Panc1 (cell line): ENCODE measurements around the gene SUFU. TPM values are rescaled to one million over a fixed set of nuclear protein-coding genes. Genes with fewer than 3 reads are reported as not detected.

Source experiments
- ATAC-seq: fragments of 200-7000 bp; cut with Tn5 transposase; 2 replicates; pipeline ENCODE4 v1.9.1; 2020; ENCODE audit warnings: mild to moderate bottlenecking, moderate library complexity
- BruUV-seq: library from RNA; stranded (reverse); fragments of 400-500 nt; replicated peaks from 2 replicates; lab custom pipeline; 2021; lab: Mats Ljungman, UMichigan
- CTCF ChIA-PET: fragments of 300-600 bp; sonication (Branson Sonifier 250); formaldehyde crosslinking; loops from one replicate; lab custom pipeline; 2022; ENCODE audit warnings: antibody characterized with exemption; lab: Charles Lee
- POLR2A ChIA-PET: fragments of 300-600 bp; sonication (Branson Sonifier 250); formaldehyde crosslinking; loops from one replicate; lab custom pipeline; 2022; ENCODE audit warnings: antibody characterized with exemption; lab: Charles Lee
- DNase-seq: peaks from one replicate; pipeline ENCODE4 v3.0.0-alpha.2; 2010; ENCODE audit warnings: low read depth, low spot score
- H3K27ac ChIP-seq: 2 replicates; pipeline ENCODE4 v1.5.1; 2011; ENCODE audit warnings: mild to moderate bottlenecking, low read length, inconsistent platforms
- H3K27me3 ChIP-seq: fragments of 200-500 bp; sonication (Bioruptor generic); 2 replicates; pipeline ENCODE4 v1.6.0; 2014; ENCODE audit warnings: low read length, inconsistent platforms; ENCODE audit not compliant: control insufficient read depth, insufficient read depth
- H3K36me3 ChIP-seq: fragments of 200-500 bp; sonication (Bioruptor generic); 2 replicates; pipeline ENCODE4 v1.5.1; 2014; ENCODE audit warnings: inconsistent platforms, mild to moderate bottlenecking, low read length, moderate library complexity; ENCODE audit not compliant: control insufficient read depth, insufficient read depth
- H3K4me1 ChIP-seq: 2 replicates; pipeline ENCODE4 v1.5.1; 2011; ENCODE audit warnings: inconsistent platforms, mild to moderate bottlenecking, low read length, moderate library complexity; ENCODE audit not compliant: control insufficient read depth, insufficient read depth
- H3K4me3 ChIP-seq, 2 experiments: 2 replicates each; pipeline ENCODE4 v1.5.1; 2011 to 2012; ENCODE audit warnings: low read depth in 2 of 2, low read length in 2 of 2, mild to moderate bottlenecking in 2 of 2, inconsistent platforms in 1 of 2, moderate library complexity in 1 of 2
- H3K9me3 ChIP-seq: fragments of 200-500 bp; sonication (Bioruptor generic); 2 replicates; pipeline ENCODE4 v1.5.1; 2014; ENCODE audit warnings: low read depth, mild to moderate bottlenecking, inconsistent platforms, low read length, moderate library complexity; ENCODE audit not compliant: control insufficient read depth, insufficient read depth
- CTCF ChIP-seq: fragments of 450-650 bp; IDR thresholded peaks from 2 replicates; pipeline ENCODE4 v1.5.1; 2017; ENCODE audit warnings: mild to moderate bottlenecking
- POLR2AphosphoS5 ChIP-seq: IDR thresholded peaks from 2 replicates; pipeline ENCODE4 v1.6.1; 2012; ENCODE audit warnings: mild to moderate bottlenecking, low read depth, low read length, moderate library complexity
- REST ChIP-seq, 2 experiments: IDR thresholded peaks; 2 replicates each; pipeline ENCODE4 v1.6.1; 2011 to 2012; ENCODE audit warnings: low read depth in 2 of 2, control low read depth in 1 of 2, low read length in 1 of 2, mild to moderate bottlenecking in 1 of 2, moderate library complexity in 1 of 2; ENCODE audit not compliant: insufficient read depth in 1 of 2
- SIN3A ChIP-seq: IDR thresholded peaks from 2 replicates; pipeline ENCODE4 v1.6.1; 2012; ENCODE audit warnings: low read depth, mild to moderate bottlenecking, low read length, moderate library complexity, borderline replicate concordance; ENCODE audit not compliant: insufficient read depth
- TCF7L2 ChIP-seq: IDR thresholded peaks from 2 replicates; pipeline ENCODE4 v1.6.1; 2011; ENCODE audit warnings: mild to moderate bottlenecking, low read depth, low read length, inconsistent platforms
- in situ Hi-C: cut with HindIII; loops from 2 replicates; pipeline ENCODE4 v1.10.0; 2016; ENCODE audit warnings: low sequenced_read_pairs, low pct_unique_long_range_greater_than_20kb
- intact Hi-C: fragments of 100-400 bp; cut with micrococcal nuclease; formaldehyde crosslinking; loops from one replicate; pipeline ENCODE4 v1.10.0; 2022; ENCODE audit not compliant: unreplicated experiment
- total RNA-seq: library from RNA; stranded (reverse); gene quantifications from one replicate; pipeline ENCODE4 v1.2.1, GENCODE V29; 2021; ENCODE audit not compliant: unreplicated experiment

Gene SUFU
- total RNA-seq, 1 experiment from 2014 or later = 9.5 TPM

GRCh38 chr10:102650655-102651454 lies 147.1 kb downstream of the SUFU start:
- H3K36me3 ChIP-seq = peaks cover 8% of the 10 kb centered on the region; the same call in 1 of the 2 replicates
- TF ChIP-seq SIN3A (no peak), TCF7L2 (no peak)
- in situ Hi-C loops (no loop called here), intact Hi-C loops (no loop called here)
- no TSS peak for BruUV-seq
- DNase-seq (no peak), ATAC-seq (no peak)
- peak overlapping the region; percentile 37; the same call in 1 of the 2 replicates for H3K27ac ChIP-seq
- H3K9me3 ChIP-seq = no peaks in the 10 kb centered on the region
- H3K27me3 ChIP-seq = no peaks in the 10 kb centered on the region
- POLR2A ChIA-PET = no interaction called here
- no peak overlapping the region for H3K4me3 ChIP-seq
- H3K4me1 ChIP-seq = peaks cover 48% of the 10 kb centered on the region
- CTCF ChIA-PET = no interaction called here

GRCh38 chr10:102651455-102652169 lies 147.8 kb downstream of the SUFU start:
- no TSS peak for BruUV-seq
- H3K4me1 ChIP-seq = peaks cover 41% of the 10 kb centered on the region
- peaks cover 7% of the 10 kb centered on the region; the same call in 1 of the 2 replicates for H3K36me3 ChIP-seq
- DNase-seq (no peak), ATAC-seq (no peak)
- H3K27me3 ChIP-seq = no peaks in the 10 kb centered on the region
- no peak overlapping the region for H3K4me3 ChIP-seq
- no peaks in the 10 kb centered on the region for H3K9me3 ChIP-seq
- in situ Hi-C loops = no loop called here
- CTCF ChIA-PET = no interaction called here
- TF ChIP-seq TCF7L2 (no peak), POLR2AphosphoS5 (no peak), SIN3A (no peak), REST (IDR thresholded peaks at IDR 0.05; ENCODE audit: insufficient read depth in 1 of 2, low read depth in 2 of 2, low read length in 1 of 2) (no peak), CTCF (no peak)
- H3K27ac ChIP-seq = no peak overlapping the region
- POLR2A ChIA-PET = no interaction called here
- intact Hi-C loops = no loop called here
